Psoas muscle (tissue), 8 donors: ENCODE results near the gene MPP2. TPM values are rescaled to one million over a fixed set of nuclear protein-coding genes. Genes with fewer than 3 reads are reported as not detected.

ENCODE experiments used
- ATAC-seq, 4 donors: fragments of 200-7000 bp; cut with Tn5 transposase; one replicate each; pipeline ENCODE4 v1.9.1; 2020; ENCODE audit warnings: moderate library complexity in 3 of 4, mild to moderate bottlenecking in 2 of 4
- DNase-seq, 2 donors: peaks; one replicate each; pipeline ENCODE4 v3.0.0-alpha.2; 2020
- H3K27ac ChIP-seq: fragments of 200-600 bp; one replicate; pipeline ENCODE4 v1.8.0; 2022
- H3K27me3 ChIP-seq, 3 donors: fragments of 200-600 bp in 1 of 3; one replicate each; pipeline versions ENCODE4 v1.6.1 to v1.8.0; 2013 to 2022; ENCODE audit warnings: low read length in 2 of 3, mild to moderate bottlenecking in 2 of 3, moderate library complexity in 1 of 3; ENCODE audit not compliant: insufficient read depth in 3 of 3
- H3K36me3 ChIP-seq, 2 donors: fragments of 200-600 bp in 1 of 2; one replicate each; pipeline versions ENCODE4 v1.6.1 to v1.8.0; 2013 to 2022; ENCODE audit warnings: low read depth in 1 of 2, mild to moderate bottlenecking in 1 of 2, moderate library complexity in 1 of 2; ENCODE audit not compliant: insufficient read depth in 1 of 2
- H3K4me1 ChIP-seq: fragments of 200-600 bp; one replicate; pipeline ENCODE4 v1.8.0; 2022
- H3K4me3 ChIP-seq: fragments of 200-600 bp; one replicate; pipeline ENCODE4 v1.8.0; 2022; ENCODE audit warnings: mild to moderate bottlenecking
- H3K9me3 ChIP-seq: fragments of 200-600 bp; one replicate; pipeline ENCODE4 v1.8.0; 2022
- CTCF ChIP-seq: fragments of 200-600 bp; IDR thresholded peaks from one replicate; pipeline ENCODE4 v1.8.0; 2022; ENCODE audit warnings: antibody characterized with exemption
- WGBS, 3 donors: extraction: QIAGEN DNeasy Blood & Tissue Kit; methylation state at CpG; one replicate each; pipeline versions ENCODE4 v1.1.6 to v1.1.7; 2013; 5-methylcytosine and 5-hydroxymethylcytosine counted together
- intact Hi-C, 2 donors: fragments of 100-400 bp; cut with DNase I; formaldehyde crosslinking; loops; one replicate each; pipeline versions ENCODE4 v1.11.0 to v1.14.2; 2022
- polyA plus RNA-seq, 3 donors: library from polyadenylated mRNA; stranded (reverse); fragments of 200-250 nt; gene quantifications; one replicate each; pipeline ENCODE4 v1.2.3, GENCODE V29; 2013
- total RNA-seq, 4 donors: library from RNA; stranded (reverse); fragmentation: NEBNext Ultra II Directional in 2 of 4; extraction: Animal tissue kit (Norgen Biotek cat#: 25700) in 2 of 4; gene quantifications; one replicate each; pipeline versions ENCODE4 v1.2.1 to v1.2.4, GENCODE V29; 2021 to 2023
- donor health status: healthy with polysubstance abuse.
- donor health status: DM: no; HTN: no; CAD: no; lungs with moderate emphysema.
- donor health status: Bipolar disorder and iron deficiency.
- donor health status: healthy.
- donor health status: DM: yes; HTN: yes; CAD: no.
- donor health status: DM: no; HTN: no; CAD: no.
- donor health status: DM: no; HTN: no; CAD: no.
- donor health status: DM: yes; HTN: yes; CAD: no.

Gene MPP2
- total and polyA plus RNA-seq, 7 donors, result 0.19 to 1.6 (median 0.42) TPM

DNA sequence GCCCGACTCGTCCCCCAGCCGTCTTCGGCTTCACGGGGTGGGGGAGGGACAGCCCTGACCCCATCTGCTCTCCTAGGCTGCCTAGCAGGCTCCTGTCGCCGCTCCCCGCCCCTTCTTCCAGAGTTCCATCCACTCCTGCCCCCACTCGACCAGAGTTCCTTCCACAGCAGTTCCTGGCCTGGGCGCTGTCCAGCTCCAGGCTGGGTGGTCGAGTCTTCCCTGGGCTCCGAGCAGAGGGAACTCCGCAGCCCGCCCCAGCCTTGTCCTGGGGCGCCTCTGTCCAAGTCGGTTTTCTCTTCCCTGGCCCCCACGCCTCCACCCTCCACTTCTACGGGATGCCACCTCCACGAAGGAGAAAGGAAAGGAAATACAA, 45.0 kb upstream of the MPP2 start:
- peaks cover 0 to 60% (median 29%) of the 10 kb centered on the region in 3 donors for H3K27me3 ChIP-seq

DNA sequence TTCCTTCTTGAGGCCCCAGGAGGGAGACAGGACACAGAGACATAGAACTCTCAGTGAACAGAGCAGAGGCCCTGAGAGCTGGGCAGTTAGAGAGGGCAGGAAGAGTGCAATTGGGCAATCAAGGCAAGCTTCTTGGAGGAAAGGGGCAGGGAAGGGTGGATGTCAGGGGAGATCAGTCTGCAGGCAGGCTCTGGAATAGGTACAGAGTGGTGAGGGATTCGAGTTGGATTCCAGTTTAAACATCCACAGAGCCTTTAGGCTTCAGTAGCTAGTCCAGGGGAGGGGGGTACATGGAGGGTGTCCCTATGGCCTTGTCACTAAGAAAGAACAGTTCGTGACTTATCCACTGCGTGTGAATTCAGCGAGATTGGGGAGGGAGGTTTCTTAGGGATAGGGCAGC, 44.4 kb upstream of the MPP2 start:
- Histone ChIP-seq H3K9me3 (no peaks in the 10 kb centered on the region), H3K27ac (no peak overlapping the region), H3K4me1 (no peaks in the 10 kb centered on the region), H3K36me3 (no peaks in the 10 kb centered on the region), H3K27me3 (peaks cover 0 to 60% (median 29%) of the 10 kb centered on the region in 3 donors), H3K4me3 (no peak overlapping the region)
- no peak for TF ChIP-seq CTCF
- no peak for ATAC-seq
- no peak for DNase-seq
- intact Hi-C loops, result no loop called here
- WGBS, 3 donors, result 43 to 52% (median 47%) methylated on average over 4 of the region's 4 CpGs

More for the DNA sequence above, 45.0 kb upstream of the MPP2 start:
- DNase-seq (no peak), ATAC-seq (no peak)
- Histone ChIP-seq H3K27ac (no peak overlapping the region), H3K4me1 (no peaks in the 10 kb centered on the region), H3K36me3 (no peaks in the 10 kb centered on the region), H3K9me3 (no peaks in the 10 kb centered on the region), H3K4me3 (no peak overlapping the region)
- TF ChIP-seq CTCF, result no peak
- WGBS, 3 donors, result 7 to 12% (median 8%) methylated on average over 19 of the region's 19 CpGs
- intact Hi-C loops, result no loop called here

DNA sequence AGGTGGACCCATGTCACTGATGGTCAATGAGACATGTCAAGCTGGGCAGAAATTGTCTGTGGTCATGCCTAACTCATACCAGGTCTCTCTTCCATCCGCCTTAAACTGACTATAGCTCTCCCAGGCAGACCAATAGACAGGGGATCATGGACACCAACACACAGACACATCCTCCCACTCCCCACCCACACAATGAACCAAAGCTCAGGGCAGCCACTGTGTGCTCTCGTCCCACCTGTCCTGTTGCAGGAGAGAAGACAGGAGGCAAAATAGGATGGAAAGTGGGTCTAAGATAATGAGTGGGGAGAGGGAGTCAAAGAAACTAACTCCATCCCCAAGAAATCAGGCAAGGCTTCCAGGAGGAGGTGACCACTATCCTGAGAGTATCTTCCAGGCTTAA, 43.2 kb upstream of the MPP2 start:
- H3K4me3 ChIP-seq, result no peak overlapping the region
- no peak overlapping the region for H3K27ac ChIP-seq
- no peaks in the 10 kb centered on the region for H3K4me1 ChIP-seq
- 89 to 92% (median 89%) methylated on average over 2 of the region's 2 CpGs for WGBS, 3 donors
- H3K27me3 ChIP-seq, result peaks cover 0 to 60% (median 28%) of the 10 kb centered on the region in 3 donors
- H3K36me3 ChIP-seq, result no peaks in the 10 kb centered on the region
- intact Hi-C loops, result no loop called here
- no peak for ATAC-seq
- DNase-seq, result no peak
- TF ChIP-seq CTCF, result no peak
- H3K9me3 ChIP-seq, result no peaks in the 10 kb centered on the region

- Histone ChIP-seq H3K4me1 (no peaks in the 10 kb centered on the region), H3K27ac (no peak overlapping the region), H3K27me3 (peaks cover 0 to 53% (median 28%) of the 10 kb centered on the region in 3 donors), H3K9me3 (no peaks in the 10 kb centered on the region), H3K4me3 (no peak overlapping the region), H3K36me3 (no peaks in the 10 kb centered on the region)
- WGBS, 3 donors, result 59 to 77% (median 60%) methylated on average over 4 of the region's 4 CpGs
- ATAC-seq, result no peak
- DNase-seq, result no peak
- TF ChIP-seq CTCF, result no peak
- intact Hi-C loops, result loop anchor here in 1 of 2 donors (10.0 kb wide), 1 partner anchor 215 kb away; no protein-coding TSS in a partner anchor
Observed at GRCh38 chr17:43949781-43950180, 42.4 kb upstream of the MPP2 start.

DNA sequence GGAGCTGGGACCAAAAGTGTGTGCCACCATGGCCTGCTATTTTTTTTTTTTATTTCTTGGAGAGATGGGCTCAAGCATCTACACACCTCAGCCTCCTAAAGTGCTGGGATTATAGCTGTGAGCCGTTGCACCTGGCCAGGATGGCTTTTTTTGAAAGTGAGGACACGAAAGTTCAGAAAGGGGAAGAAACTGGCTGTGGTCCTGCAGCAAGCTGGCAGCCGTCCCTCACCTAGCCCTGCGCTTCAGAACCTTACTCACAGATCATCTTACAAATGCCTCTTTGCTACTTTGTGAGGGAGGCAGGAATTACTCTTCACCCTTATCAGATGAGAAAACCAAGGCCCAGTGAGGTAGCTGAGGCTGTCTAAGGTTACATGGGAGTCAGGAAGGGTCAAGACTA, 39.4 kb upstream of the MPP2 start:
- no peak overlapping the region for H3K4me3 ChIP-seq
- no peak for TF ChIP-seq CTCF
- DNase-seq (no peak), ATAC-seq (no peak)
- 34 to 56% (median 38%) methylated on average over 4 of the region's 4 CpGs for WGBS, 3 donors
- H3K27me3 ChIP-seq, result peaks cover 0 to 26% (median 7%) of the 10 kb centered on the region in 3 donors
- no peaks in the 10 kb centered on the region for H3K4me1 ChIP-seq
- H3K27ac ChIP-seq, result no peak overlapping the region
- no peaks in the 10 kb centered on the region for H3K9me3 ChIP-seq
- intact Hi-C loops, result loop anchor here in 1 of 2 donors (10.0 kb wide), 1 partner anchor 218 kb away; no protein-coding TSS in a partner anchor
- H3K36me3 ChIP-seq, result no peaks in the 10 kb centered on the region
